HepG2 (cell line): Measurements from ENCODE around the gene TANC2. TPM values are rescaled to one million over a fixed set of nuclear protein-coding genes. Genes with fewer than 3 reads are reported as not detected.

Experiments used
- CENPX ChIP-seq: sonication (generic); formaldehyde crosslinking; IDR thresholded peaks from 2 replicates; pipeline ENCODE4 v1.9.0; 2021; ENCODE audit warnings: mild to moderate bottlenecking, missing genetic modification reagents, moderate library complexity
- HIVEP1 ChIP-seq: sonication (generic); formaldehyde crosslinking; IDR thresholded peaks from 2 replicates; pipeline ENCODE4 v1.4.0; 2020; ENCODE audit warnings: mild to moderate bottlenecking, missing genetic modification reagents
- KDM5B ChIP-seq: sonication (generic); formaldehyde crosslinking; IDR thresholded peaks from 2 replicates; pipeline ENCODE4 v1.4.0; 2020; ENCODE audit warnings: missing genetic modification reagents, mild to moderate bottlenecking, borderline replicate concordance
- NBN ChIP-seq: fragments of 450-650 bp; conservative IDR thresholded peaks from 2 replicates; pipeline ENCODE4 v1.6.1; 2017
- TMF1 ChIP-seq: sonication (generic); formaldehyde crosslinking; IDR thresholded peaks from 2 replicates; pipeline ENCODE4 v1.8.1; 2022; ENCODE audit warnings: low read depth, missing genetic modification reagents
- ZBTB42 ChIP-seq: sonication (generic); formaldehyde crosslinking; IDR thresholded peaks from 2 replicates; pipeline ENCODE4 v1.5.0; 2020; ENCODE audit warnings: mild to moderate bottlenecking, missing genetic modification reagents
- ZNF251 ChIP-seq: sonication (generic); formaldehyde crosslinking; IDR thresholded peaks from 2 replicates; pipeline ENCODE4 v1.9.0; 2021; ENCODE audit warnings: mild to moderate bottlenecking, missing genetic modification reagents
- ZNF296 ChIP-seq: sonication (generic); formaldehyde crosslinking; conservative IDR thresholded peaks from 2 replicates; pipeline ENCODE4 v1.5.0; 2020; ENCODE audit warnings: mild to moderate bottlenecking, missing genetic modification reagents
- ZNF766 ChIP-seq: sonication (generic); formaldehyde crosslinking; IDR thresholded peaks from 2 replicates; pipeline ENCODE4 v1.5.0; 2020; ENCODE audit warnings: missing genetic modification reagents, borderline replicate concordance
- ZNF777 ChIP-seq: sonication (generic); formaldehyde crosslinking; IDR thresholded peaks from 2 replicates; pipeline ENCODE4 v1.4.0; 2020; ENCODE audit warnings: missing genetic modification reagents
- ZNF883 ChIP-seq: sonication (generic); formaldehyde crosslinking; IDR thresholded peaks from 2 replicates; pipeline ENCODE4 v1.5.1; 2020; ENCODE audit warnings: mild to moderate bottlenecking, missing genetic modification reagents; ENCODE audit errors: not compliant biosample characterization
- polyA plus RNA-seq, 8 experiments: library from polyadenylated mRNA; depleted of rRNA in 3 of 8; stranded (reverse) in 7 of 8; unstranded in 1 of 8; fragments of >200 nt; fragmentation: Illumina TruSeq in 4 of 8; extraction: Trizol in 4 of 8; gene quantifications; 2 replicates each; pipeline versions ENCODE4 v1.2.1 to v1.2.3, GENCODE V29; 2011 to 2016; ENCODE audit warnings: low read depth in 4 of 8, missing spikeins in 1 of 8, mixed read lengths in 1 of 8; ENCODE audit not compliant: insufficient read depth in 1 of 8
- total RNA-seq, 5 experiments: library from RNA; depleted of rRNA; stranded (reverse); fragments of >200 nt; fragmentation: Illumina TruSeq; extraction: Trizol; gene quantifications; 2 replicates each; pipeline ENCODE4 v1.2.3, GENCODE V29; 2016; ENCODE audit warnings: low read depth in 1 of 5
- TF ChIP-seq, protein P1 (sequence below): sonication (generic); formaldehyde crosslinking; IDR thresholded peaks from 2 replicates; pipeline ENCODE4 v1.8.0; 2022; ENCODE audit warnings: mild to moderate bottlenecking, missing genetic modification reagents, borderline replicate concordance
- TF ChIP-seq, protein P2 (sequence below): sonication (generic); formaldehyde crosslinking; IDR thresholded peaks from 2 replicates; pipeline ENCODE4 v1.5.1; 2020; ENCODE audit warnings: missing genetic modification reagents, mild to moderate bottlenecking, borderline replicate concordance
- TF ChIP-seq, protein P3 (sequence below): sonication (generic); formaldehyde crosslinking; IDR thresholded peaks from 2 replicates; pipeline ENCODE4 v1.8.0; 2022; ENCODE audit warnings: missing genetic modification reagents, mild to moderate bottlenecking, borderline replicate concordance
- TF ChIP-seq, protein P4 (sequence below): sonication (generic); formaldehyde crosslinking; IDR thresholded peaks from 2 replicates; pipeline ENCODE4 v1.4.0; 2020; ENCODE audit warnings: missing genetic modification reagents, borderline replicate concordance
- TF ChIP-seq, protein P5 (sequence below): sonication (generic); formaldehyde crosslinking; IDR thresholded peaks from 2 replicates; pipeline ENCODE4 v1.4.0; 2020; ENCODE audit warnings: missing genetic modification reagents
- TF ChIP-seq, protein P6 (sequence below): sonication (generic); formaldehyde crosslinking; IDR thresholded peaks from 2 replicates; pipeline ENCODE4 v1.8.1; 2022; ENCODE audit warnings: mild to moderate bottlenecking, missing genetic modification reagents
- TF ChIP-seq, protein P7 (sequence below): IDR thresholded peaks from 2 replicates; pipeline ENCODE4 v1.6.1; 2016; ENCODE audit warnings: missing compliant biosample characterization, missing genetic modification reagents, borderline replicate concordance

TANC2 gene
- total and polyA plus RNA-seq, 2 of the 13 experiments (the other 11 are each of a cell fraction or from before 2014, with no cell fraction given), result 0.08 to 0.20 TPM

DNA sequence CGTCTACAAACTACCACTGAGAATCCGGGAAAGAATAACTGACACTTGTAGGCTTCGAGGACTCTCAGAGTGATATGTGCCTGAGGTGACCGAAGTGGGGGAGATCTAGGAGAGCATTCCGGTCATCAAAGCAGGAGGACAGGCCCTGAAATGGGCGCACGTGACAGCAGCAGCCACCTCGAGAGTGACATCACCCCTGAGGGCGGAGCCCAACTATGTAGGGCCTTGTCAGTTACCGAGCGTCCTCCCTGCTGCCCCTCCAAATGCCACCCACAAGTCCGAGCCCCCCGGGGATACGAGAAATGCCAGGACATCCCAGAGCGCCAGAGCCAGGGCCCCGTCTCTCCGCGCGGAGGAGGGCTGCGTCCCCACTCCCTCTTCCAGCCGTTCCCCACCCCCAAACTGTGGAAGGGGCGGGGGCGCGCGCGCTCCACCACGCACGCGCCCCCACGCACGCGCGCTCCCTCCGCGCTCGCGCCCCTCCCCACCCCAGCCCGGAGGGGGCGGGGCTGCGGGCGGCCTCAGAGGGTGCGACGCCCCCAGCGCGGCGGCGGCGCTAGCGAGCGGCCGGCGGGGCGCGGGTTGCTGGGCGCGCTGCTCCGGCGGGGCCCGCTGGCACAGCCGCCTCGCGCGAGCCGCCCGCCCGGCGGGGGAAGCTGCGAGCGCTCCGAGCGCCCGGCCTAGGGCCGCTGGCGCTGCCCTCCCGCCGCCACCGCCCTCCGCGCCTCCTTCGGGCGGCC lies at the start of gene TANC2 (continued):
- TF ChIP-seq, protein P1, sequence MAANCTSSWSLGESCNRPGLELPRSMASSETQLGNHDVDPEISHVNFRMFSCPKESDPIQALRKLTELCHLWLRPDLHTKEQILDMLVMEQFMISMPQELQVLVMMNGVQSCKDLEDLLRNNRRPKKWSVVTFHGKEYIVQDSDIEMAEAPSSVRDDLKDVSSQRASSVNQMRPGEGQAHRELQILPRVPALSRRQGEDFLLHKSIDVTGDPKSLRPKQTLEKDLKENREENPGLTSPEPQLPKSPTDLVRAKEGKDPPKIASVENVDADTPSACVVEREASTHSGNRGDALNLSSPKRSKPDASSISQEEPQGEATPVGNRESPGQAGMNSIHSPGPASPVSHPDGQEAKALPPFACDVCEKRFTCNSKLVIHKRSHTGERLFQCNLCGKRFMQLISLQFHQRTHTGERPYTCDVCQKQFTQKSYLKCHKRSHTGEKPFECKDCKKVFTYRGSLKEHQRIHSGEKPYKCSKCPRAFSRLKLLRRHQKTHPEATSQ (CRISPR knock-in tag), result no peak
- TF ChIP-seq, protein P2, sequence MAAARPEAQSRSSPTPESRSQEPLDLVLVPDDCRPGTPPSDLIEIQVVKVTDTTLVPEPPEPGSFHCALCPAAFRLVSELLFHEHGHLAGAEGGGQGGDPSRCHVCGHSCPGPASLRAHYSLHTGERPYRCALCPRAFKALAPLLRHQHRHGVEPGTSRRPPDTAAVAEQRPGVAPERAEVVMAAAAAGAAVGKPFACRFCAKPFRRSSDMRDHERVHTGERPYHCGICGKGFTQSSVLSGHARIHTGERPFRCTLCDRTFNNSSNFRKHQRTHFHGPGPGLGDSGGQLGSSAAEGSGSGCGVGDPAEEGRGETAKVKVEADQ, result 0 out of 2 replicates have a peak, but pooled peaks have one; percentile 41
- TF ChIP-seq ZNF296 (CRISPR knock-in tag), result no peak
- TF ChIP-seq ZNF766, result no peak
- TF ChIP-seq, protein P3, sequence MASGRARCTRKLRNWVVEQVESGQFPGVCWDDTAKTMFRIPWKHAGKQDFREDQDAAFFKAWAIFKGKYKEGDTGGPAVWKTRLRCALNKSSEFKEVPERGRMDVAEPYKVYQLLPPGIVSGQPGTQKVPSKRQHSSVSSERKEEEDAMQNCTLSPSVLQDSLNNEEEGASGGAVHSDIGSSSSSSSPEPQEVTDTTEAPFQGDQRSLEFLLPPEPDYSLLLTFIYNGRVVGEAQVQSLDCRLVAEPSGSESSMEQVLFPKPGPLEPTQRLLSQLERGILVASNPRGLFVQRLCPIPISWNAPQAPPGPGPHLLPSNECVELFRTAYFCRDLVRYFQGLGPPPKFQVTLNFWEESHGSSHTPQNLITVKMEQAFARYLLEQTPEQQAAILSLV (CRISPR knock-in tag), result no peak
- 0 out of 2 replicates have a peak, but pooled peaks have one; percentile 22 for TF ChIP-seq HIVEP1
- no peak for TF ChIP-seq TMF1
- TF ChIP-seq, protein P4, sequence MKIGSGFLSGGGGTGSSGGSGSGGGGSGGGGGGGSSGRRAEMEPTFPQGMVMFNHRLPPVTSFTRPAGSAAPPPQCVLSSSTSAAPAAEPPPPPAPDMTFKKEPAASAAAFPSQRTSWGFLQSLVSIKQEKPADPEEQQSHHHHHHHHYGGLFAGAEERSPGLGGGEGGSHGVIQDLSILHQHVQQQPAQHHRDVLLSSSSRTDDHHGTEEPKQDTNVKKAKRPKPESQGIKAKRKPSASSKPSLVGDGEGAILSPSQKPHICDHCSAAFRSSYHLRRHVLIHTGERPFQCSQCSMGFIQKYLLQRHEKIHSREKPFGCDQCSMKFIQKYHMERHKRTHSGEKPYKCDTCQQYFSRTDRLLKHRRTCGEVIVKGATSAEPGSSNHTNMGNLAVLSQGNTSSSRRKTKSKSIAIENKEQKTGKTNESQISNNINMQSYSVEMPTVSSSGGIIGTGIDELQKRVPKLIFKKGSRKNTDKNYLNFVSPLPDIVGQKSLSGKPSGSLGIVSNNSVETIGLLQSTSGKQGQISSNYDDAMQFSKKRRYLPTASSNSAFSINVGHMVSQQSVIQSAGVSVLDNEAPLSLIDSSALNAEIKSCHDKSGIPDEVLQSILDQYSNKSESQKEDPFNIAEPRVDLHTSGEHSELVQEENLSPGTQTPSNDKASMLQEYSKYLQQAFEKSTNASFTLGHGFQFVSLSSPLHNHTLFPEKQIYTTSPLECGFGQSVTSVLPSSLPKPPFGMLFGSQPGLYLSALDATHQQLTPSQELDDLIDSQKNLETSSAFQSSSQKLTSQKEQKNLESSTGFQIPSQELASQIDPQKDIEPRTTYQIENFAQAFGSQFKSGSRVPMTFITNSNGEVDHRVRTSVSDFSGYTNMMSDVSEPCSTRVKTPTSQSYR (CRISPR knock-in tag), result 0 out of 2 replicates have a peak, but pooled peaks have one; percentile 4
- no peak for TF ChIP-seq CENPX
- no peak for TF ChIP-seq ZNF251
- TF ChIP-seq, protein P5, sequence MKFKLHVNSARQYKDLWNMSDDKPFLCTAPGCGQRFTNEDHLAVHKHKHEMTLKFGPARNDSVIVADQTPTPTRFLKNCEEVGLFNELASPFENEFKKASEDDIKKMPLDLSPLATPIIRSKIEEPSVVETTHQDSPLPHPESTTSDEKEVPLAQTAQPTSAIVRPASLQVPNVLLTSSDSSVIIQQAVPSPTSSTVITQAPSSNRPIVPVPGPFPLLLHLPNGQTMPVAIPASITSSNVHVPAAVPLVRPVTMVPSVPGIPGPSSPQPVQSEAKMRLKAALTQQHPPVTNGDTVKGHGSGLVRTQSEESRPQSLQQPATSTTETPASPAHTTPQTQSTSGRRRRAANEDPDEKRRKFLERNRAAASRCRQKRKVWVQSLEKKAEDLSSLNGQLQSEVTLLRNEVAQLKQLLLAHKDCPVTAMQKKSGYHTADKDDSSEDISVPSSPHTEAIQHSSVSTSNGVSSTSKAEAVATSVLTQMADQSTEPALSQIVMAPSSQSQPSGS (CRISPR knock-in tag), result no peak
- peak; percentile 43 for TF ChIP-seq ZNF777 (CRISPR knock-in tag)
- TF ChIP-seq, protein P6, sequence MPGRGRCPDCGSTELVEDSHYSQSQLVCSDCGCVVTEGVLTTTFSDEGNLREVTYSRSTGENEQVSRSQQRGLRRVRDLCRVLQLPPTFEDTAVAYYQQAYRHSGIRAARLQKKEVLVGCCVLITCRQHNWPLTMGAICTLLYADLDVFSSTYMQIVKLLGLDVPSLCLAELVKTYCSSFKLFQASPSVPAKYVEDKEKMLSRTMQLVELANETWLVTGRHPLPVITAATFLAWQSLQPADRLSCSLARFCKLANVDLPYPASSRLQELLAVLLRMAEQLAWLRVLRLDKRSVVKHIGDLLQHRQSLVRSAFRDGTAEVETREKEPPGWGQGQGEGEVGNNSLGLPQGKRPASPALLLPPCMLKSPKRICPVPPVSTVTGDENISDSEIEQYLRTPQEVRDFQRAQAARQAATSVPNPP (CRISPR knock-in tag), result no peak
- TF ChIP-seq, protein P7, sequence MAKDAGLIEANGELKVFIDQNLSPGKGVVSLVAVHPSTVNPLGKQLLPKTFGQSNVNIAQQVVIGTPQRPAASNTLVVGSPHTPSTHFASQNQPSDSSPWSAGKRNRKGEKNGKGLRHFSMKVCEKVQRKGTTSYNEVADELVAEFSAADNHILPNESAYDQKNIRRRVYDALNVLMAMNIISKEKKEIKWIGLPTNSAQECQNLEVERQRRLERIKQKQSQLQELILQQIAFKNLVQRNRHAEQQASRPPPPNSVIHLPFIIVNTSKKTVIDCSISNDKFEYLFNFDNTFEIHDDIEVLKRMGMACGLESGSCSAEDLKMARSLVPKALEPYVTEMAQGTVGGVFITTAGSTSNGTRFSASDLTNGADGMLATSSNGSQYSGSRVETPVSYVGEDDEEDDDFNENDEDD (CRISPR knock-in tag), result peak; percentile 29; the same call in 1 of the 2 replicates
- TF ChIP-seq ZNF883 (CRISPR knock-in tag), result peak; percentile 37
- no peak for TF ChIP-seq NBN
- peak; percentile 25; the same call in 1 of the 2 replicates for TF ChIP-seq KDM5B (CRISPR knock-in tag)
- TF ChIP-seq ZBTB42 (CRISPR knock-in tag), result no peak
